NCI-H1694 (cell line): Measurements from ENCODE around the gene MBTPS1.

Experiments
- DNase-seq: peaks from one replicate; lab custom pipeline; 2025; lab: John Stamatoyannopoulos, UW

Gene MBTPS1

GRCh38 chr16:84116720-84117493, at the start of gene MBTPS1:
MBTPS1 (minus strand) TSS chr16:84116942; CDS start chr16:84101783, 15,159 bp downstream.
- peak; percentile 83 for DNase-seq

- no peak for DNase-seq
Measured at GRCh38 chr16:84165746-84166145, 49.0 kb upstream of the MBTPS1 start.

DNA sequence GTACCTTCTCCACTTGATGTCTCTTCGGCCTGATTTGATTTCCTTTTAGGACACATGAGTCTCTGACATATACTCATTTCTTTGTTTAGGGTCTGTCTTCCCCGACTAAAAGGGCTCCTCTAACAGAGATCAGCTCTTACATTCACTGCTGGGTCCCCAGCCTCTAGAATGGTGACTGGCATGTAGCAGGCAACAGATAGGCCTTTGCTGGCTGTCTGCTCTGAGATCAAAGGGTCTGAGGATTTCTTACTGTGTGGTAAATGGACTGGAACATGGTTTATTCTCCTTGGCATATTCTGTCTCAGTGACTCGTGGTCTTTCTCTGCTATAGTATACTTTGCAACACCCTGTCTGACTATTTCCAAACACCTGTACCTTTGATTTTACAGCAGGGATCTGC, 45.1 kb upstream of the MBTPS1 start:
- no peak for DNase-seq

DNA sequence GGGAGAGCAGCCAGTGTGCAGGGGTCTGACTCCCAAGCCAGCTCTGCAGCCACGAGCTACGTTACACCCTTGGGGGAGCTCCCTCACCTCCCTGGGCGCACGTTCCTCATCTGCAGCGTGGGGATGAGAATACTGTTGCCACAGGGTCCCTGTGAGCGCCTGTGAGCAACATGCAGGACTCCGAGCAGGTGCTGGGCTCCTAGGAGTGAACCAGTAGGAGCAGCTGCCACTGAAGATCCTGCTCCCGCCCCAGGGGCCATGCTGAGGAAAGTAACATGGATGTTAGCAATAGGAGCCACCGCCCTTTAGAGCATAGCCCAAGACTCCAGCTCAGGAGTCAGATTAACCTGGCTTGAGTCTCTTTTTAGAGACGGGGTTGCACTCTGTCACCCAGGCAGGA, 44.3 kb upstream of the MBTPS1 start:
- no peak for DNase-seq

DNA sequence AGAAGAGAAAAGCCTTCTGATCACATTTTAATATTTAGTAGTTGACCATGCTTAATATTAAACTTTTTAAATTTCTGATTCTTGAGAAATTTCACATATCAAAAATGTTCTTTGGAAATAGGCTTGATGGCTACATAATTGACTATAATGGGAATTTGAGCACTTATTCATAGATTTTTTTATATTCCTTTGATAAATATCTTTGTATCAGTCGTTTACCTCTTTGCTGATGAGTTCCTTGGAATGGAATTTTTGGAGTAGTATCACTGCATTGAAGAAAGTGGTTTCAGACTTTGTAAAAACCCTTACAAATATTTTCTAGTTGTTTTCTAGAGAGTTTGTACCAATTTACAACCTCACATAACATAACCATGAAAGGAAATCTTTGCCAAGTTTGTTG, 43.1 kb upstream of the MBTPS1 start:
- no peak for DNase-seq

DNA sequence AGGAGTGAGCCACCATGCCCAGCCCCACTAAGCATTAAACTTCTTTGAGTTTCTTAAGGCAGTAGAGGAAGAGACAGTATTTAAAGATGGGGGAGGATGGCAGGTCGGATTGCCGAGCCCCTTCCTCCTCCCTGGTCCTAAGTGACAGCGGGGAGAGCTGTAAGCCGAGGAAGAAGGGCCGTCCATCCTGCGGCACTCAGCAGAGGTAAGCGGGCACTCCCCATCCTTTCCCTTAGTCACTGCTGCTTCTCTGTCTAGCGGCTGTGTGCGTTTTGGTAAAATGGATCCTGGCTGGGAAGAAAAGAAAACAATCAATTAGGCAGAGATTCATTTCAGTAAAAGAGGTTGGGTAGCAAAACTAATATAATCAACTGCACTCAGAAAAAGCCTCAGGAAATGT, 42.3 kb upstream of the MBTPS1 start:
- no peak for DNase-seq

DNA sequence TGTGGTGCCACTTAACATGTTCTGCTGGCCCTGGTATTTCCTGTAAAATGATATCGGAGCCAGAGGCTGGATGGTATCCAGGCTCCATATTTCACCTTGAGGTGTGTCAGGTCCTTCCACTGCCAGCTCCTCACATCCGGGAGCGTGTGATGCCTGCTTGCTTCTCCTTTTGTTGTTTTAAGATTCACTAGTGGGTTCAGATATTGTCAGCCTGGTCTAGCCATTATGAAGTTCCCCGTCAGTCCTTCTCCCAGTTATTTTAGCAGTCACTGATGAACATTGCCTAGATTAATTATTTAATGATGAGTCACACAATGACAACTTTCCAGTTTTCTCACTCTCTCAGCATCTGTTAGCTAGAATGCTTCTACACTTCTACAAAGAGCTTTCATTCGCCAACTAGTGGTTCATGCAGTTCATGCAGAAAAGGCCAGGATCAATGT, 39.6 kb upstream of the MBTPS1 start:
- peak; percentile 37 for DNase-seq

DNA sequence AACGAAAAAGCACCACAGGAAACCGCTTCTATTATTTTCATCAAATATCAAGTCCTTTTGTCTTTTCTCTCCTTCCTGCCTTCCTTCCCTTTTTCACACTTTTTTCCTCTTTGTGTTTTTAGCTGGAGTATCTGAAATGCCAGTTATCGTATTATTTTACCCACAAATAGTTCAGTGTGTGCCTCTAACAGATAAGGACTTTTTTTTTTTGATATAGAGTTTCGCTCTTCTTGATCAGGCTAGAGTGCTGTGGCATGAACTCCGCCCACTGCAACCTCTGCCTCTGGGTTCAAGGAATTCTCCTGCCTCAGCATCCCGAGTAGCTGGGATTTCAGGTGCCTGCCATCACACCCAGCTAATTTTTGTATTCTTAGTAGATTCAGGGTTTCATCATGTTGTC, 39.0 kb upstream of the MBTPS1 start:
- DNase-seq: no peak

- DNase-seq: no peak
Measured at GRCh38 chr16:84155226-84155625, 38.5 kb upstream of the MBTPS1 start.

DNA sequence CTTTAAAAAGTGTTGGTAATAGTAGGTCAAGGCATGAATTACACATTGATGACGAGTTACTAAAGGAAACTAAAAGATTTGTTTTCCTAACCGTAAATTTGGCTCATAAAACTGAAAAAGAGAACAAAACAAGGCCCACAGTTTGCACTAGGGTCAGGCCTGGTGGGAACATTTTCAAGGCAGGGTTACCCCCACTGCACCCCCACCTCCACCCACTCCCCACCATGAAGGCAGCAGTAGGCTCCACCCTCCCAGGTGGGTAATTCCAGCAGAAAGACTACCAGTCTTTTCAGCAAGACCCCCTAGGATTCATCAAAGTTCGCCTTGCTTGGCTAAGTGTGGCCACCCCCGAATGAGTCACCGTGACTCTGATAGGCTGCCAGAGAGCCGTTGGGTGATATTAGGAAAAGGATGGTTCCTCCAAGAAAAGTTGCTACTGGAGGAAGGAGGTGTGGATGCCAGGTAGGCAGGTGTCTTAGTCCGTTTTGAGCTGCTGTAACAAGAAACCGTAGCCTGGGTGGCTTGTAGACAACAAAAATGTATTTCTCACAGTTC, 37.0 kb upstream of the MBTPS1 start:
- no peak for DNase-seq

DNA sequence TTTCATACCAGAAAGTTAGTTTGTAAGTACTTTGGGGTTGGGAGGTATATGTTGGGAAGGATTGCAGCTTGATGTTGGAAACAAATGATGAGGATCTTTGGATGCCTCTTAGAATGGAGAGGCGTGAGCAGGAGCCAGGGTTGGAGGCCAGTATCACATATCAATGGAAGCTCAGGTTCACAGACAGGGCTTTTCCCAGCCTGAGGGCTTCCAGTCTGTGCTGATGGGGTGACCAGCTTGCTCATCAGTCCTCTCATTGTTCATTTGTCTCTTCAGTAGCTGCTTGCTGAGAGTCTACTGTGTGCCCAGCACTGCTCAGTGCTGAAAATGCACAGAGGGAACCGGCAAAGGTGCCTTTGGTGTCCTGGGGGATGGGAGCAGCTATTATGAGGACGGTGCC, 34.2 kb upstream of the MBTPS1 start:
- DNase-seq: no peak

- peak; percentile 19 for DNase-seq
Measured at GRCh38 chr16:84144859-84145639, 28.3 kb upstream of the MBTPS1 start, which contains the start of the genes DNAAF1 and HSDL1. DNAAF1 (plus strand) TSS chr16:84145308; CDS start chr16:84145441, 133 bp downstream. HSDL1 (minus strand) TSS chr16:84145177; CDS start chr16:84131321, 13,856 bp downstream.

- DNase-seq: no peak
Measured at GRCh38 chr16:84144209-84144858, 27.6 kb upstream of the MBTPS1 start.

- no peak for DNase-seq
Measured at GRCh38 chr16:84143784-84144199, 27.1 kb upstream of the MBTPS1 start.

DNA sequence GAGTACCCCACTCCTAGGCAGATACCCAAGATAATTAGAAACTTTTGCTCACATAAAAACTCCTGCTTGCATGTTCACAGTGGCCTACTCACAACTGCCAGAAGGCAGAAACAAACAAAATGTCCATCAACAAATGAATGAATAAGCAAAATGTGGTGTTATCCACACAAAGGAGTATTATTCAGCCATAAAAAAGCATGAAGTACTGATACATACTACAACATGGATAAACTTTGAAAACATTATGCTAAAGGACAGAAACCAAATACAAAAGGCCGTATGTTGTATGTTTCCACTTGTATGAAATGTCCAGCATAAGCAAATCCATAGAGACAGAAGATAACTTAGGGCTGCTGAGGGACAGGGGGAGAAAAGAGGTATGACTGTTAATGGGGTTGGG, 26.3 kb upstream of the MBTPS1 start:
- DNase-seq: no peak

GRCh38 chr16:84141143-84141670, 24.5 kb upstream of the MBTPS1 start:
- DNase-seq: peak; percentile 18

DNA sequence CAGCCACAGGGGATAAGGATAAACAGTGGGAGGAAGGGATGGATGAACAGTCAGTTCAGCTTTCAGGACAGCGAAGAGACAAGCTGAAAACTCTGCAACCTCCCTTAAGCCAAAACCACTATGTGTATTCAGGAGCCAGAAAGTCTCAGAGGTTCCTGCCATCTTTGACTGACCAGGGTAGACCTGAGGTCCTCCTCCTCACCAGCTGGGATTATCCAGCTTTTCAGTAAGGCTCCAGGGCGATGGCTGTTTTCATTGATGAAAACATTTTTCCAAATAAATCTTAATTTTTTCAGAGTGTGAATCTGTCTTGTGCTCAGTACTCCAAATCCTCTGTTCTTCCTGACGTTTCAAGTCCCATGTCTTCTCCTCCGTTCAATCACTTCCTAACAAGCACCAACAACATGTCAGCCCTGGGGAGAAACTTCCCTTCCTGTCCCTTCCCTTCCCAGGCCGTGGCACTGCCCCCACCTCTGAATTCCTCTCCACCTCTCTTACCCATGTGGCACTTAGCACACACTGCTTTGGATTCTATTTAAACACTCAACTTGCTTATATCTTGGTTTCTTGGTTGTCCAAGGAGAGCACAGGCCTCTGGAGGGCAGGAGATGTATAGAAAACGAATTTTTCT, 23.0 kb upstream of the MBTPS1 start:
- no peak for DNase-seq

DNA sequence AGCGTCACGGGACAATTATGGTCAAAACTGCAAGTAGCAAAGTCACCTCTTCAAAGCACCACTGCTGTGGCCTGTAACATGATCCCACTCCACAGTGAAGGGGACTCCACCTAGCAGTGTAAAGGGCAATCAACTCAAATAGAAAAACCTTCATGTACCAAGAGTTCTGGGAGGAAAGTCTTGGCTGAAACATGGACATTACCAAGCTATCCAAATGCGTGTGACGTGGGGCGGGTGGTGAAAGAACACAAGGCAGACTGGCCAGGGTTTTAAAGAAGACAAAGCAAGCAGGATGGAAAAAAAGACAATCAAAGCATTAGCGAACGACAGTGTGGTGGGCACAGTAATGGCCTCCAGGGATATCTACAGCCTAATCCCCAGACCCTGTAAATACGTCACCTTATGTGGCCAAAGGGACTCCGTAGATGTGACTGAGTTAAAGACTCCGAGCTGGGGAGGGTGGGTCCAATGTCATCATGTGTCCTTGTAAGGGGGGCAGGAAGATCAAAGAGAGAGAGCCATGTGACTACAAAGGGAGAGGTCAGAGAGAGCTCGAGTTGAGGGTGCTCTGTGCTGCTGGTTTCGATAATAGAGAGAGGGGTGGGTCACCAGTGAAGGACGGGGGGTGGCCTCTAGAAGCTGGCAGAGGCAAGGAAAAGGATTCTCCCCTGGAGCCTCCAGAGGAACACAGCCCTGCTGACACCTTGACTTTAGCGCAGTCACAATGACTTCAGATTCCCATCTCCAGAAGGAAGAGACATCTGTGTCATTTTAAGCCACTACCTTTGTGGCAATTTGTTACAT, 22.3 kb upstream of the MBTPS1 start:
- DNase-seq: no peak

DNA sequence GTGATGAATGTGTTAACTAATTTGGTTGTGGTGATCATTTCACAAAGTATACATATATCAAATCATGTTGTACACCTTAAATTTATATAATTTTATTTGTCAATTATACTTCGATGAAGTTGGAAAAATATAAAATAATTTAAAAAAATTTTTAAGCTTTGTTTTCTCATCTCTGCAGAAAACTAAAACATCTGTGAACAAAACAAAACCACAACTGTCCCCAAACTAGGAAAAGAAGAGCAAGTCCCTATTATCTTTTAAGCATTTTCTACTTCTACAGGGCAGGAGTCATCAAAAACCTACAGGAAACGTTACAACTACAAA, 21.7 kb upstream of the MBTPS1 start:
- no peak for DNase-seq

- DNase-seq: no peak
Measured at GRCh38 chr16:84137769-84138357, 21.1 kb upstream of the MBTPS1 start.
